ENCODE results near the gene PAEP.
"Not testable (repeated sequence)": the region's sequence is repeated elsewhere in the genome, so short reads cannot be mapped to it uniquely, and the experiment has no call there.

Gene PAEP

DNA sequence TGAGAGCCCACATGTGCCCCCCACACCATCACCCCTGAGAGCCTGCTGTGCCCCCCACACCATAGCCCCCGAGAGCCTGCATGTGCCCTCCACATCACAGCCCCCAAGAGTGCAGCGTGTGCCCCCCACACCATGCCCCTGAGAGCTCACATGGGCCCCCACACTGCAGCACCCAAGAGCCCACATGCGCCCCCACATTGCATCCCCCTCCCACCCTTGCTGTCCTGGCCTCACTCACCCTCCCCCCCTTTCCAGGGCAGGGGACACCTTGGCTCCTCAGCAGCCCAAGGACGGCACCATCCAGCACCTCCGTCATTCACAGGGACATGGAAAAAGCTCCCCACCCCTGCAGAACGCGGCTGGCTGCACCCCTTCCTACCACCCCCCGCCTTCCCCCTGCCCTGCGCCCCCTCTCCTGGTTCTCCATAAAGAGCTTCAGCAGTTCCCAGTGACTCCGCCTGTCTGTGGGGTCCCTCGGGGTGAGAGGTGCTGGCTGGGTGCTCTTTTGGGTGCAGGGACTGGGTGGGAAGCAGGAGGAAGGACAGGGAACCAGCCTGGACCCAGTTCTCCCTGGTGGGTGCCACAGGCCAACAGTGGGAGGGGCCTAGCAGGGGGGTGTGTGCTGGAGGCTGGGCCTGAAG, 35.3 kb upstream of the PAEP start:
- DNase-seq, result no peak

DNA sequence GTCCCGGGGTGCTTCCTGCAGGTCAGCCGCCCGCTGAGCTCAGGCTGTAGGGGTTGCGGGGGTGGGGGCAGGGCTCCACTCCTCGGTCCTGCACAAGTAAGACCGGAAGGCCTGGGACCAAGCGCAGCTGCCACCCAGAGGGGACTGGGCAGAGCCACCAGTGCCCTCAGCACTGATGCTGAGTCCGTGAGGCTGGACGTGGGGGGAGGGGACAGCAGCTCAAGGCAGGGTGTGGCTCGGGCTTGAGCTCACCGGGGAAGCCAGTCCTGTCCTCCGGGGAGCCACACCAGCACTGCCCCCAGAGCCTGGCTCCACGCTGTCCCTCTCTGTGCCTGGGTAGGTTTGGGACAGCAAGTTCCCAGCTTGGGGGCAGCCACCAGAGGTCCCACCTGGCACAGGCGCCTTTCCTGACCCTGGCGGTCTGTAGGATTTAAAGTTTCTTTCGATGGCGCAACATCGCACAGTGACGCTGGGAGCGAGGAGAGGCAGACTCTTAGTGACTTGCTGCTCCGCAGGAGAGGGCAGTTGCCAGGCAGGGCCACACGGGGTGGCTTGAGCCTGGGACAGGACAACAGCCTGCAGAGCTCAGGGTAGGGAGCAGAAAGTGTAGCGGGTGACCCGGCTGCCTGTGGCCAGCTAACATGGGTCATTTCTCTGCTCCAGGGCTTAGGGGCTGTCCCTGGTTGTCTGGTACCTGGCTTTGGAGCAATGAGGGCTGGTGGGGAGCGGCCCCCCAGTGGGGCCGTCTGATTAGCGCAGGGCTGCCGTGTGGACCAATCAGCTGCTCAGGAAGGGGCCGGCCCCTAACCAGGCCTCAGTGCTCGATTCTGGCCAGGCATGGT, 34.6 kb upstream of the PAEP start:
- DNase-seq, result no peak

DNA sequence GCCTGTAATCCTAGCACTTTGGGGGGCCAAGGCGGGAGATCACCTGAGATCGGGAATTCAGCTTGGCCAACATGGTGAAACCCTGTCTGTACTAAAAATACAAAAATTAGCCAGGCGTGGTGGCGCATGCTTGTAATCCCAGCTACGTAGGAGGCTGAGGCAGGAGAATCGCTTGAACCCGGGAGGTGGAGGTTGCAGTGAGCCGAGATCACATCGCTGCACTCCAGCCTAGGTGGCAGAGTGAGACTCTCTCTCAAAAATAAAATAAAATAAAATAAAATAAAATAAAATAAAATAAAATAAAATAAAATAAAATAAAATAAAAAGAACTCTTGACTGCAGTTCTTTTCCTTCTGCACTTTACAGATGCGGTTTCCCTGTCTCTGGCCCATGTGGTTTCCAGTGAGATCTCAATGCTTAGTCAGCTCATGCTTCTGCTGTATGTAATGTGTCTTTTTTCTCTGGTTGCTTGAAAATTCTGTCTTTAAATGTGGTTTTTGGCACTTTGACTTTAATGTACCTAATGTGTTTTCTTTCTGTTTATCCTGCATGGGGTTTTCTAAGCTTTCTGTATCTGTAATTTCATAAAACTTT, 32.6 kb upstream of the PAEP start:
- DNase-seq, result not testable (repeated sequence)

DNA sequence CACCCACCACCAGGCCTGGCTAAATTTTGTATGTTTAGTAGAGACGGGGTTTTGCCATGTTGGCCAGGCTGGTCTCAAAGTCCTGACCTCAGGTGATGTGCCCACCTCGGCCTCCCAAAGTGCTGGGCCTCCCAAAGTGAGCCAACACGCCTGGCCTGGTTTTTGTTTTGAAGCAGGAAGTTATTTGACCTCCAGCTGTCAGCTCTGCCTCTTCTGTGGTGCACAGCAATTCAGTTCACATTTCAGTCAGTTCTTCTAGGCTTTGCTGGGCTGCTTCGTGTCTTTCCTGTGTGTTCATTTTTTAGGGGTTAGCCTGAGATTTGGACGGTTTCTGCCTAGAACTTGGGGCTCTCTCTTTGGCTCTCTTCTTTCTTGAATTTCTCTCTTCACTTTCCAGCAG, 31.4 kb upstream of the PAEP start:
- no peak for DNase-seq

DNA sequence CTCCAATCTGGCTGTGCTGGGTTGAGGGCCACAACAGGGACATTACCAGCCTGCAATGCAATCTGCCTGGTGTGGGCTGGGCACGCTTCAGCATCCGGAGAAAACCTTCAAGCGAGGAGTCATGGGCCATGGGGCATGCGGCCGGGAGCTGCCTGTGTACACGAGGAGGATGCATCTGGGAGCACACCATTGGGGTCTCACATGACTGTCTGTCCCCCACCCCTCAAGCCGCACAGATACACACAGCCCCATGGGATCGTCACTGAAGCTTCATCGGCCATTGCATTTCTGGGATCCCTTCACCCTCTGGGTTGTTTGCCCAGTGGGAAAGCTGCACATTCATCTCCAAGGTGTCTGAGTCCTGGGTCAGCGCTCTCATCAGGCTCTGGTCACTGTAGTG, 30.5 kb upstream of the PAEP start:
- DNase-seq, result no peak

DNA sequence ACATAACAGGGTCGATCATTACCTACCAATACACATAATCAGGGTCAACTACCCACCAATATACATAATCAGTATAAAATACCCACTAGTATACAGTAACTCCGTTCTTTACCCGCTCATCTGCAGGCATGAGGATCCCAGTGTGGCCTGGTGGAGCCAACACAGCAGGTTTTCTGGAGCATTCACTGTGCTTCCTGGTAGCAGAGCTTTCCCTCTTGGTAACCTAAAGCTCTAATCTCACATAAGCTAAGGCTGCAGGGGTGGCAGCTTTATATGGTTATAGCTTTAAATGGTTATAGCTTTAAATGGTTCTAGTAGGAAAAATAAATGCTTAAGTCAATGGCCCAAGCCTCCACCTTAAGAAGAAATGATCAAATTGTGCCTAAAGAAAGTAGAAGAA, 28.4 kb upstream of the PAEP start:
- DNase-seq, result no peak

DNA sequence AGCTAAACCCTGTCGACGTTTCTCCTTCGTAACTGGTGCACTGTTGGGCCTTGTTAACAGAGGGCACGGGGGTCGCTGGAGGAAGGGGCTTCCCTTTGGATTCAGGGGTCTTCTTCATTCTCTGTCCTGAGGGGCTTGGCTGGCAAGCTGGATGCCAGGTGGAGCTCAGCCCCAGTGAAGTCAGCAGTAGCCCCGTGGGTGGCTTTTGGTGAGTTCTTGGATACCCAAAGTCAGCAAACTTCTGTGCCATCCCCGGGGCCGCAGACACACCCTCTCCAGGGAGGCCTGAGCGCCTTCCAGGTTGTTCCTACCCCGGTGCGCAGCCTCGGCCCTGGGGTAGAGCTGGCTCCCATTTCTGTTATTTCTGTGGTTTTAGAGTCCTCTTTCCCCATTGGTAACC, 27.9 kb upstream of the PAEP start:
- no peak for DNase-seq

DNA sequence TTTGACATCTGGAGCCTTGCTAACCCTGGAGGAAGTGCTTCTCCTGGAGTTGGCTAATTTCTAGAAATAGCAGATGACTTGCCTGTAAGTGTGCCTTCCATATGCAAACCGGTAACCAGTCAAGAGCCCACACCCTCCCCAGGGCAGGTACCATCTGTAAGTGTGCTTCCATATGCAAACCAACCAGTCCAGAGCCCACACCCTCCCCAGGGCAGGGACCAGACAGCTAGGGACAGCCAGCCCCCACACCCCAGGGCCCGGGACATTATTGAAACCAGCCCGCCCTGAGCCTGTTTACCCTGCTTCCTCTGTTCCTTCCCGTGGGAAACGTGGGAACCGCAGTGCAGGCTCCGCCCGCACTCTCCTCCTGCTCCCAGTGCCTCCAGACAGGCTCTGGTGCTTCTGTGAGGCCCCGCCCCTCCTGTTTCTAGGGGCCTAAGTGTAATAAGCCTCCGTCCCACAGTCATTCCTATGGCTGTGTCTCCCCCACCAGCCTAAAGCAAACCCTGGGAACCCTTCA, 27.3 kb upstream of the PAEP start:
- DNase-seq, result not testable (repeated sequence)

DNA sequence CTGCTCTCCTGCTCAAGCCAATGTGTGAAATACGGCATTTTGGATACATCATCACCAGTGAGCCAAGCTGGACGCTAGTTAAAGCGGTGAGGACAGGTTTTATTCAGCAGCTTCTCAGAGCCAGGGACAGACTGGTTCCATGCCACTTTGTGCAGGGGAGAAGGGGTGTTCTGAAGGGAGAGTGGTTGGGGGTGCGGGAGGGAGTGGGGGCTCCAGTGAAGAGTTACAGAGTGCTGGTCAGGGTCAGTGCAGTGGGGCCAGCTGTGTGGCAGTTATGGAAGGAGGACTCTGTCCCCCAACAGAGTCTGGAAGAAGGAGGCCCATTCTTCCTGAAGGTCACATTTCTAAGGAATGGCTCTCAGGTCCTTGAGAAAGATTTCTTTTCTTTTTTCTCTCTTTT, 26.7 kb upstream of the PAEP start:
- DNase-seq, result not testable (repeated sequence)

DNA sequence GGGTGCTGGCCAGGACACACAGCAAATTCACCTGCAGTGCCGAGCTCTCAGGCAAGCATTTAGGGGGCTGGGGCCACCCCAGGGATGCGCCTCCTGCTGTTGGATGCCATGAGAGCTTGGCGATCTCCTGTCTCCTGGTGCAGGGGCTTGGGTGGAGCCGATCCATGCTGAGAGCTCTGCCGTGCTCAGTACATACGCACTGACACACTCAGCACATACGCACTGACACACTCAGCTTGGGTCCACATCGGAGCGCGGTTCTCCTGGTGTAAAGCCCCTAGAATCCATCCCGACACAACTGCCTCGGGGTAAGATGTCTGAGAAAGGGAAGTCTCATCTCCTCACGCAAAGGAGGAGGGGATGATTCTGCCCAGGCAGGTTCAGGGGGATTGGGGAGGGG, 25.9 kb upstream of the PAEP start:
- not testable (repeated sequence) for DNase-seq

DNA sequence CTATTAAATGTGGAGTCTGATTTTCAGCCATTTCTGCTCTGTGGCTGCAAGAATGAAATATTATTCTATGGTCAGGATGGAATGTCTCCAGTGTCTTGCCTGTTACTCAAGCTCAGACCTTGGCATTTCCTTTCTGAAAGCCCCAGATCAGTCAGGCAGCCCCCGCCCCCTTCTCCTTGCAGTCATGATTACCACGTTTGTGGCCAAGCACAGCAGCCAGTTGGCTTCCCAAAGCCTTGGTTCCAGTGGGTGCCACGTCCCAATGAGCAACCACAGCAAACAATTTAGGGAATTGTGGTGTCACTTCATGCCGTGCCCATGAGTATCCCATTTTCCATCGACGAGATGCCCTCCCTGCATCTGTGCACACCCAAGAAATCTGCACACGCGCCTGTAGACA, 25.3 kb upstream of the PAEP start:
- no peak for DNase-seq

DNA sequence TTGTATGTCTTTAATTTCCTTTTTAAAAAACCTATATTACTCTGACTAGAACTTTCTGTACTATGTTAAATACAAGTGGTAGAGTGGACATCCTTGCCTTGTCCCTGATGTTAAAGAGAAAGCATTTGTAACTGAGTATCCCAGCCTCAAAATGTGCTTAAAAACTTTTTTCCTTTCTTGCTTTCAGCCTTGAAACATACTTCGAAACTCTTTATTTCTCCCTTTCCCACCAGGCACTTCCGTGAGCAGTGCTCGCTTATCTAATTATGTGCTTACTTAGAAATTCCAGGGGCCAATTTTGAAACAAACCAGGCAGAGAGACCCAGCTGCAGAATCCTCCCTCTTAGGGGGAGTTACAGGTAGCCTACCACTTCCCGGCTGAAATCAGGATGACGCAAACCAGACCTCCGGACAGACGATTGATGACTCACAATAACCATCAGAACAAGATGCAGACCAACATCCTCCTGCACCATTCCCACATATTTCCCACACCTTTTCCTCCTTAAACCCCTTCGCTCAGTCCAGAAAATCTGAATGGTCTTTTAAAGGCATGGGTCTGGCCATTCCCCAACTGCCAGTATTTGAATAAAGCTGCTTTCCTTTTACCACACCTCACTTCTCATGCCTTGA, 18.2 kb upstream of the PAEP start:
- not testable (repeated sequence) for DNase-seq

DNA sequence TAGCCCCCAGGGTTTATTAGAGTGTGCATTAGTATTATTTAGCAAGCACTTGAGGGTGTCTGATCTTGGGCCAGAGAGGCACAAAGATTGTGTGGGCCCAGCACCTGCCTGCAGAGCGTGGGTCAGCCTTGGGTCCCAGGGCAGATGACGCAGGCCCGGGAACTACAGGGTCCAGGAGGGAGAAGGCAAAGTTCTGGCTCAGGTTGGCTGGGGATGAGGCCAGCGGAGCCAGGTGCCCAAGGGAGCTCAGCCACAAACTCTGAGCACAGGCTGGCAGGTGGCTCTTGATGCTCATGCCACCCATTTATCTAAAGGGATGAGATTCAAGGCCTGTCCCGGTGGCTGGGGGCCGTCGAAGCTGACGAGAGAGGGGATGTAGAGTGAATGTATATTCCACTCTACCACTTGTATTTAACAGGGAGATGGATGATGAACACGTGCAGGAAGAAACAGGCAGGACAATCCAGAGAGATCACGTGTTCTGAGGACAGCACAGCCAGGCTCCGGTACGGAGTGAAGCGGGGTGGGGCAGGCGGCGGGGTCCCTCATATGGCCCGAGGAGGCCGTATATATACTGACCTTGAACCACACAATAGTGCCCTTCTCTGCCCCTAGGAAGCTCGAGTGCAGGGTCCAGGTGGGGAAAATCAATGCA, 16.4 kb upstream of the PAEP start:
- DNase-seq, result no peak

DNA sequence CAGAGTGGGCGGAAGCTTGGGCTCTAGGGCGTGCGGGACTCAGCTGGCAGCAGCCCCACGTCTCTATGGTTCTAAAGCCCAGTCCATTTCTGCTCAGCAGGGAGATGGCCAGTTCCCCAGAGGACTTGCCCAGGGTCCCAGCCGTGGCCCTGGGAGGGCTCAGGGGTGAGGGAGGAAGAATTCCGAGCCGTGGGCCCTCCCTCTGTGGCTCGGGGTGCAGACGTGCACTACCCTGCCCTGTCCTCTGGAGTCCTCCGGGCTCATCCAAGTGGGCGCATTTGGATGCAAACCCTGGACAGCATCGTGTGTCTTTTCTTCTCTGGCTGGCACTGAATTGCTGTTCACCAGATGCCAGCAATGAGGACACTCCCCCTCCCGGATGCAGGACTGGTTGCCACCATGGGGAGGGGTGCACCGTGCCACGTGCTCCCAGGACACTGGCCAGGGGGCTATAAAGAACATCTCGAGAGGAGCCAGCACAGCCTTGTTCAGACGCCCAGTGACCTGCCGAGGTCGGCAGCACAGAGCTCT, 15.8 kb upstream of the PAEP start, which contains the start of gene OBP2A:
OBP2A (plus strand) TSS at position 481 of the 531 bp plus-strand sequence. CDS start 55 bp downstream, outside the sequence.
- not testable (repeated sequence) for DNase-seq

DNA sequence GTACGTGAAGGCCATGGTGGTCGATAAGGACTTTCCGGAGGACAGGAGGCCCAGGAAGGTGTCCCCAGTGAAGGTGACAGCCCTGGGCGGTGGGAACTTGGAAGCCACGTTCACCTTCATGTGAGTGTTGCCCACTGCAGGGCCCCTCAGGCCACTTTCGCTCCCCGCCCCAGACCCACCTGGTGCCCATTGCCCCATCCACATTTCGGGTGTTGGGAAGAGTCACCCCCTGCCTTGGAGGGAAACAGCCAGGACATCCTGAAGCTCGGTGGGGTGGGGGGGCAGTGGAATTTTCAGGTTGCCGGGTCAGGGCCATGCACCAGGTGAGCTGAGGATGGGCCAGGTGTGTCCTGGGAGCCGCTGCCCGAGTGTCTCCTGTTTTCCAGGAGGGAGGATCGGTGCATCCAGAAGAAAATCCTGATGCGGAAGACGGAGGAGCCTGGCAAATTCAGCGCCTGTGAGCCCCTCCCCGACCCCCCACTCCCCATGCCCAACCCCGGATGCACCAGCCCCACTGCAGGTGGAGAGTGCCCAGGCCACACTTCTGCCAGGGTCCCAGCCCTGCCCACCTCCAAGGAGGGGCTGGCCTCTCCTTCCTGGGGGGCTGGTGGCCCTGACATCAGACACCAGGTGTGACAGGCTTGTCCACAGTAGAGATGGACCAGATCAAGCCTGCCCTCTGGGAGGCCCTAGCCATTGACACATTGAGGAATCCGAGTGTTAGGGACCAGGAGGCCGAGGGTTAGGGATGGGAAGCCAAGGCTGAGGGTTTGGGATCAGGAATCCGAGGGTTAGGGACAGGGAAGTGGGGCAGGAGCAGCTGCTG, 14.6 kb upstream of the PAEP start:
- not testable (repeated sequence) for DNase-seq

DNA sequence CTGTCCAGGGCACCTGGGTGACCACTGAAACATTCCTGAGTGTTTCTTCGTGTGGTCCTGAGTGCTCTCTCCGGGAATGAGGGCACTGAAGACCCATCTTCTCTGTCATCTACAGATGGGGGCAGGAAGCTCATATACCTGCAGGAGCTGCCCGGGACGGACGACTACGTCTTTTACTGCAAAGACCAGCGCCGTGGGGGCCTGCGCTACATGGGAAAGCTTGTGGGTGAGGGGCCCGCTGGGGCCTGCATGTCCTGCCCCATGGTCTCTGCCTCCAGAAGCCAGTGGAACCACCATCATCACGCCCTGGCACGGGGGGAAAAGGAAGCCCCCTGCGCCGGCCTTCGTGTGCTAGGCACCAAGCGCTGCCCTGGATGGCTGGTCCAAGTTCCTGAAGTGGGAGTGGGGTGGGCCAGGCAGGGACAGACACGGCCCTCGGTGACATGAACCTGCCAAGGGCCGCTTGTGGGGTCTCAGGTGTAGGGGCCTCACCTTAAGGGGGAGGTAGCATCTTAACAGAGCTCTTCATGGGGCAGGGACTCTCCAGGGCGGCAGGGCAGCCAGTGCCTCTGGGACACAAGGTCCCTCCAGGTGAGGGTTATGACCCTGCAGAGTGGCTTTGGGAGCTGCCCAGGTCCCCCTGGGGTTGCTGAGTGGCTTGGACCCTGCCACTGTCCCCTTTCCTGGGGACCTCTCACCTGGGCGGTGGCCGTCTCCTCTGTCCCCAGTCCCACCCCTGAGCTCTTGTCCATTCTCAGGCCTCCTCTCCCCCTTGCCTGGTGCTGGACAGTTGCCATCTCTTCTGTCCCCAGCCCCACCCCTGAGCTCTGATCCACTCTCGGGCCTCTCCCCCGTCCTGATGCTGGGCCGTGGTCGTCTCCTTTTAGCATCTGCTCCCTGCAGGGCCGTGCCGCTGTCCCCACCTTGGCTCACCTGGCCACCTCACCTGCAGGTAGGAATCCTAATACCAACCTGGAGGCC, 13.5 kb upstream of the PAEP start:
- no peak for DNase-seq

DNA sequence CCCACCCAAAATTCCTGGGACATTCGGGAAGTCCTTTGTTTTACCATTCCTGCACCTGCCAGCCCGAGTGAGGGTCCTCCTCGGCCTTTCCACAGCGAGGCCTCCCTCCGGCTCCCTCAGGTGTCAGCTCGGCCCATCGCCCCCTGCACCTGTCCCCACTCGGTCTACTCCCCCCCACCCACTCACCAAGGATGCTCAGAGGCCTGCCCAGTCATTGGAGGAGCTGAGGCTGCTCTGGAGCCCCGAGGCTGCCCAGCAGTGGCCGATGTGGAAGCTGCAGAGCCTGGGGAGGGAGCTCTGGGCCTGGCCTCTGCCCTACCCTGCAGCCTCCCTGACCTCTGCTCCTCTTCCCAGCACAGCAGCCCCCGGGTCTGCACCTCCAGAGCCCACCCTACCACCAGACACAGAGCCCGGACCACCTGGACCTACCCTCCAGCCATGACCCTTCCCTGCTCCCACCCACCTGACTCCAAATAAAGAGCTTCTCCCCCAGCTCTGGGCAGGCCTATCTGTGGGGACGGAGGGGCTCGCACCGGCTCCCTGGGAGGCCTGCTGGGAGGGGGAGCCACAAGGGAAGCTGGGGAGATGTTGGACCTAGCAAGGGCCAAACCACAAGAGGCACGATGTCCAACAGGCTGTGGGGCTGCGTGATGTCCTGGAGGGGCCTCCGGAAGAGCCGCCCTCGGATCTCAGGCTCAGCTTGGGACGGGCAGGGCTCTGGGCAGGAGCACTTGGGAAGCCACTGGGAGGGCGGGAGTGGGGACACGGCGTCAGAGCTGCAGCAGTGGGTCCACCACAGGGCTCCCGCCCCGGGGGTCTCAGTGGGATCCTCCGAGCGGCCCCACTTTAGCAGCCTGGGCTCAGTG, 11.8 kb upstream of the PAEP start:
- DNase-seq, result not testable (repeated sequence)

DNA sequence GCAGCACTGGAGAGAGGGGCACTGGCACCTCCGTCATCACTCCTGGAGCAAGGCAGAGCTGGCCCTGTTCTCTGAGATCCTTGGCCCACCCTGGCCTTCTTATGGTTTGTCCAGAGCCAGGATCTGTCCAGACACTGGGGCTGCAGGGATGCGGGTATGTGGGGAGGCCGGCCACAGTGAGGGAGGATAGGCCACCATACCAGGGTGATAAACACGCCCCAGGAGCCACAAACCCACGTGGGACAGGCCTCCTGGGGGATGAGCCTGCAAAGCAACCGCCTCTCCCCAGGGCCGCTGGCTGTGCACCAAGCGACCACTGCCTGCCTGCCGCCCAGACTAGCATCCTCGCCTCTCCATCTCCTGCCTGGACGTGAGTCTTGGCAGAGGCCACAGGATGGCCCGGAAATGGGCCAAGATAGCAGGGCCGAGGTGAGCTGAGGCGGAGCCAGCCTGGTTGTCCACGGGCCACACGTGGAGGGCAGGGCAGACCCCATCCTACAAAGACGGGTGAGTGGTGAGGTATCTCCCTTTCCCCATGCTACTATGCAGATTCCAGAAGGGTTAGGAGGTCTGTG, 11.1 kb upstream of the PAEP start:
- DNase-seq, result no peak

DNA sequence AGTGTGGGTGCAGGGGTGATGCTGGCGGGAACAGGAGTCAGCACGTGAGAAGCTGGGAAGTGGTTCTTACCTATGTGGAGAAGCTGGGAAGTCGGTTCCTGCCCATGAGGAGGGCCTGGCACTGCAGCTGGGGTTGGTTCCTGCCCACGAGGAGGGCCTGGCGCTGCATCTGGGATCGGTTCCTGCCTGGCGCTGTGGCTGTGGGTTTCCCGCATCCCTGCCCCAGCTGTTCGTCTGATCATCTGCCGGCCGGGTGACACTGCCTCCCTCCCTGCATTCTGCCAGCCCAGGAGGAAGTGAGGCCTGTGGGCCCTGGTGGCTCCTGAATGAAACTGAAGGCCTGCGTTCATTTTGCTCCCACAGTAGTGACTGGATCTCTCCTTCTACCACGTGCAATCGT, 10.5 kb upstream of the PAEP start:
- DNase-seq, result no peak
